GM18505 (cell line): Measurements from ENCODE around the gene EVX2.

Experiments
- ATAC-seq: cut with Tn5 transposase; IDR thresholded peaks from one replicate; pipeline ENCODE4 v1.9.1; 2021; ENCODE audit not compliant: unreplicated experiment
- POLR2A ChIP-seq: IDR thresholded peaks from 4 replicates; pipeline ENCODE4 v1.6.1; 2011; ENCODE audit warnings: borderline replicate concordance; ENCODE audit not compliant: insufficient read depth, insufficient read length; ENCODE audit errors: extremely low read depth

The EVX2 gene

DNA sequence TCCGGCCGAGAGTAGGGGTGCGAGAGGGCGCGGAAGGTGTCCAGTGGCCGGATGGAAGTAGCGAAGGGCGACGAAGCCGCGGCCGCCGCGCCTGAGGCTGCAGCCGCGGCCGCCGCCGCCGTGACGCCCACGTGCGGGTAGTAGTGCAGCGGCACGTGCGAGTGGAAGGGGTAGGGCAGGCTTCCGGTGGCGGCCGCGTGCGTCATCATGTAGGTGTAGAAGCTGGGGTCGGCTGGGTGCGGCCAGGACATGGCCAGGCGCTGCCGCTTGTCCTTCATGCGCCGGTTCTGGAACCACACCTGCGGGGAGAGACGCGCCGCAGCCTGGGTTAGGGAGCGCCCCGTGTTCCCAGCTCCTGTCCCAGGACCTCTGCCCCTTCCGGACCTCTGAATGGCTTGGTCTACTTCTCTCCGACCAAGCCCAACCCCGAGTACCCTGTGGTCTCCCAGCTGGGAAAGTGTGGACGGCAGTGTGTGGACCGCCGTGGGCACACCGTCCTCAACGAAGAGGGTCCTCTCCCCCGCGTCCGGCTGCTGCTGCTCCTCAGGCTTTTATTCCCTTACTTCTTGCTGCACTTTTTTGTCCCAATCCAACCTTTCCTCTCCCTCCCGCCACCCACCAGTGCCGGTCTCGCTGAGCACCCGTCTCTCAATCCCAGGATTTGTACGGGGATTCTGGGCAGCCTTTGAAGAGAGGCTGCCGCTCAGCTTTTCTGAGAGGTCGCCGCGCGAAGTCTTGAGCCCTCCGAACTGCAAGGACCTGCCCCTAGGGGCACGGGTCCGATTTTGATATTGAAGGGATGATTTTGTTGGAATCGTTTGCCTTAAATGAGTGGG, 3.0 kb downstream of the EVX2 start:
- TF ChIP-seq POLR2A, result no peak
- ATAC-seq, result no peak

DNA sequence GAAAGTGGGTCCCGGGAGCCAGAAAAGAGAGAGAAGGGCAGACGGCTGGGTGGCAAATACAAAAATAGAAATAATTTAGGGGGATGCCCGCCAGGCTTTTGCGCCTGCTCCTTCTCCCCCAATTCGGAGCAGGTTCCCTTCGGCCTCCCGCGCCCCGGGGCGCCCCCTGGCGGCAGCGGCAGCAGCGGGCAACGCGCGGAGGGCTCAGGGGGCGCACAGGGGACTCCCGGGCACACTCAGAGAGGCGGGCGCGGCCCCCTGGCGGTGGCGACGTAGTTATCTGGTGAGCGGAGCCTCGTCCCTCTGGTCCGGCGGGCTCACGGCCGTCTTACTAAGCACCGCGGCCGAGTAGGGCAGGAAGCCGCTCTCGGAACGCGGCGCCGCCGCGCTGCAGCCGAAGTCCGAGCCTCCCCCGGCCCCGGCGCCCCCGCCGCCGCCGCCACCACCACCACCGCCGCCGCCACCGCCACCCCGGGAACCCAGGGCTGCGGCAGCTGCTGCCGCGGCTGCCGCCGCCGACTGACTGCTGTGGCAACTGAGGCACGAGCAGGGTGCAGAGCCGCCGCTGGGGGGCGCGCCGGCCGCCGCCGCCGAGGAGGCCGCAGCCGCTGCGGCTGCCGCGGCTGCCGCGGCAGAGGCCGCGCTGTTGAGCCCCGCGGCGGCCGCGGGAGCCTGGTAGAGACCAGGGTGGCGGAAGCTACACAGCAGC, 3.8 kb downstream of the EVX2 start:
- no peak for TF ChIP-seq POLR2A

DNA sequence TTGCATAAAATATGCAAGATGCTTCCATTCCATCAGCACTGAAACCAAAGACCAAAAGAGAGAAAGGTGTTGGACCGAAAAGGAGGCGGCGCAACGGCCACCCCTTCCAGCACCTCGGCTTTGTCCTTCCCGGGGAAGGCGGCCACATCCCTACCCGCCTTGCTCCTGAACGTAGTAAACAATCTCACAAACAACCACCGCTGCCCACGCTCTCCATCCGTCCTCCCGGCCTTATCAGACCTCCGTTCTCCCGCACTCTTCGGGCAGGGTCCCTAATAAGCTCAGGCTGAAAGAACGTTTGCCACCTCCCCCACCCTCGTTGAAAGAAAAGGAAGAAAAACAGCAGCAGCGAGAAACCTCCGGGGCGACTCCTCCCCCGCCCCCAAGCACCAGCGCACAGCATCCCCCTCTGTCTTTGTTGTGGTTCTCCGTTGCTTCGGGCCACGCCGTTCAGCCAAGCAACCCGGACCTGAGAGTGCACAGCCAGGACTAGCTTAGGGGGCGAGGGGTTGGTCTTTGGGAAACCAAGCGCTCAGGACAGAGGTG, 4.4 kb downstream of the EVX2 start:
- TF ChIP-seq POLR2A, result no peak
- ATAC-seq, result no peak

More for the DNA sequence above, 3.8 kb downstream of the EVX2 start:
- no peak for ATAC-seq

DNA sequence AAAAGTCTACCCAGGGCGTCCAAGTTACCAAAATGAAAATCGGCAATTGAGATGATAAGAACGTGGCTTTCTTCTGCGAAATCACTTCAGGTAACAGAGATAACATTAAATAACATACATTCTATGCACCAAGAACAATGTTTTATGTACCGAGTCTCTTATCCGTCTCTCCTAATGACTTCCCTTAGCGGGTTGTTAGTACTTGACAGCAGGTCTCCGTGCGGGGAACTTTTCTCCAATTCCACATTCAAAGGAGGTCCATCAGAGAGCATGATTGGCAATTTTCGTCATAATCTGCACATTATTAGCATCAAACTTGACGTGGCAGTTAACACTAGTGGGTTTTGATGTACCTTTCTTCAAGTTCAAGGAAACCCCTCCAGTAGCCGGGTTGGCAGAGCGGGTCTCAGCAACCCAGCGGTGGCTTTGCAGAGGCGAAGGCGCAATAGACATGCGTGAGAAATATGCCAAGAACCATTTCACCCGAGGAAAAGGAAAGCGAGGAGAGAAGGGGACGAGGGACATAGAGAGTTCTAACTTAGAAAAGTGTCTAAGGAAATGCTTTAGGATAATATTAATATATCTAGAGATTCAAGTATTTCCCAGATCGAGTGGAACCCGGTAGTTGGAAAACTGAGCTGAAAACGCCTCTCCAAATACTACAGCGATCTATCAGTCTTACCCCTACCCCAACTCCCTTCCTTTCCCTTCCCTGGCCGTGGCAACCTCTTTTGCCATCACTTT, 5.0 kb downstream of the EVX2 start:
- ATAC-seq, result no peak
- TF ChIP-seq POLR2A, result no peak

DNA sequence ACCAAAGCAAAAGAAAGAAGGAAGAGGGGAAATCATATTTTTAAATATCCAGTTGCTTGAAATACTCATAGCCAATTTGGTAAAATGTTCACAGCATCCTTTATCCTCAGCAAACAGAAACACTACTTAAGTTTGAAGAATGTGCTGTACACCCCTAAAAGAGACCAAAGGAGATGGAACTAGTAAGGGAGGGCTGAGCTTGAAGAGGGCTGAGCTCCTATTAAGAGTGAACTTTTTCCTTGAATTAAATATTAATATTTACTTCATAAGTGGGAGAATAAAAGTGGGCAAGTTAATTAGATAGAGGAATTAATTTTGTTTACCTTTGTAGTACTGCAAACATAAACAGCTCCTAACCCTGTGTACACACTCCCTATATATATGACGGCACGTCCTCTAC, 7.0 kb downstream of the EVX2 start:
- no peak for TF ChIP-seq POLR2A
- no peak for ATAC-seq

DNA sequence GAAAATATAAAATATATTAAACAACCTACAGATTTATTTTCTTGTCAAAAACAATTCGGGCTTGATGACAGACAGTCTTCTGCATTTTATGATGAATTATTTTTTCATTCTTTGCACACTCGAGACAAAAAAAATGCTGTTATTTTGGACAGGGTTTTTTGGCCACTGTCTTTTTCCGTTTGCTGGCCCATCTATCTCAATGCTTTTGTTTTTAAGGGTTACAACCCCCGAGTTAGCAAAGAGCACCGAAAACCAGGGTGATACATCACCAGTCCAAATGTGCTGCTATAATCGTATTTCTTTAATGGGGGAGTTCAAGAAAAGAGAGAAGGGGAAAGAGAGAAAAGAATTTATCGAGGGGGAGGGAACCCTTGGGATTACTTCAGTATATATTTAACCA, 7.7 kb downstream of the EVX2 start:
- no peak for TF ChIP-seq POLR2A
- no peak for ATAC-seq

DNA sequence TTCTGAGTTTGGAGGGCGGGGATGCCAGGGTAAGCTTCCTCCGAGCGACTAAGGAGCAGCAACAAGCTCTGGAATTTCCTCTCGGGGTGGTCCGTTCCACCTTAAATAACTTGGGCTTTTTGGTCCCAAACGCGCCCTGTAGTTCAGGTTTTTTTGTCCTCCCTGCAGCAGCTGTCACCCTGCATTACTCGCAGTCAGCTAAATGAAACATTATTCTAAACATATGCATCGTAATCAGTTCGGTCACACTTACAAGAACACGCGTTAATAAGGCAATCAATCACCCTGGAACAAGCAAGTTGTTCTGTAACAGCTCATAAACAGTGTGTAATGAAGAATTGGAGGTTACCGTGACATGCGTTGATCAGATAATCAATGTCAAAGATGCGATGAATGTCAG, 8.3 kb downstream of the EVX2 start:
- TF ChIP-seq POLR2A, result no peak
- no peak for ATAC-seq

DNA sequence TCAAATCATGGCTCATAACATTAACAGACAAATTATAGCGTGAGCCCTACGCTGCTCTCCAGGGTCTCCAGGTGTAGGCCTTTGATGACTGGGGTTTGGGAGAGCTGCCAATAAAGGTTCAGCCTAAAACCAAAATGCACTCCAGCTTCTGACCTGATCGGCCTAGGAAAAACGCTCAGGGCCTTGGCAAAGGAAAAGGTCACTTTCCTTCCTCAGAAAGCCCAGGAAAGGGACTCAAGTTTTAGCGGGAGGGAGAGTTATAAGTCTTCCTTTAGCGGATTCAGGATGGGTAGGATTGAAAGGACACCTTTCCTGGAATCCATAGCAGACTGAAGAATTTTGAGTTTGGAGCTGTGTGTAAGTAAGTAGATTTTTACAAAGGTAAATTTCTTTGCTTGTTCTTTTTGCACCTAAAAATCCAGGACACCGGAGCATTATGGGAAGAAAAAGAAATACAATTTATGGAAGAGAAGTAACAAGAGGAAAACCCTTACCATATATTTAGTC, 8.8 kb downstream of the EVX2 start:
- no peak for ATAC-seq
- no peak for TF ChIP-seq POLR2A

DNA sequence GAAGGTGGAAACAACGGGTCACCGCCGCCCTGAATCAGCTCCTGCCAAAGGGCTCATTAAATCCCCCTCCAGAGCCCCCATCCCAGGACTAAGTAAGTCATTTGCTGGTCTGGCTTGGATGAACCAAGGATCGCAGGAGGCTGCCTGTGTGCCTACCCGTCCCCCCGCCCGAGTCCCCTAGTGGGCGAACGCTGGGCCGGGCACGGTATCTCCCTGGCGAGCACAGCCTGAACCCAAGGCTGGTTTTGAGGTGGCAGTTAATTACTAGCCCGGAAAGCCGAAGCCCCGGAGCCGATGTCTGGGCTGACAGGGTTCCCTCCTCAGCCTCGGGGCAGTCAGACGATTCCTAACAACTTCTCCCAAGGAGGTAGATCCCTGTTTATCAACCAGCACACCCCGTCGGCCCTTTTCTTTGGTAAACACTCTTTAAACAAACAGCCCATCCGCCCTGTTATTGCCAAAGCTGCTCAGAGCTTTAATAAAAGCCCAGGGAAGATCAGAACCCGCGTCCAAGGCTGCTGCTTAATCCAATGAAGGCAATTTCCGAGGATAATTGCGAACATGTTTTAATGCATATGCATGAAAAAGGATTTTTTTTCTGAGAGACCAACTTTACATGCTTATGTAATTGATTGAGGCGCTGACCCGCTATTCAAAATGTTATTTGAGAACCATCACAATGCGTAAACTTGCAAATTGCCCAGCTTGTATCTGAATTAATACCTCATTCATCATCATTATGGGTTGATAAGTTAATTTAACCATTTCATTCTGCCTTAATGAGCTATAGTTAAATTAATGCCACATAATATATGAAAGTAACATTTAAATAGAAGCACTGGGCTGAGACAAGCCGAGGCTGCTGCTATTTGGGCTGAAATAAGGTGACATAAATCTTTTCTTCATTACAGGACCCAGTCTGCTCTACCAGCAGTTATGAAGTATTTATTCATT, 10.5 kb downstream of the EVX2 start:
- no peak for ATAC-seq
- TF ChIP-seq POLR2A, result no peak

DNA sequence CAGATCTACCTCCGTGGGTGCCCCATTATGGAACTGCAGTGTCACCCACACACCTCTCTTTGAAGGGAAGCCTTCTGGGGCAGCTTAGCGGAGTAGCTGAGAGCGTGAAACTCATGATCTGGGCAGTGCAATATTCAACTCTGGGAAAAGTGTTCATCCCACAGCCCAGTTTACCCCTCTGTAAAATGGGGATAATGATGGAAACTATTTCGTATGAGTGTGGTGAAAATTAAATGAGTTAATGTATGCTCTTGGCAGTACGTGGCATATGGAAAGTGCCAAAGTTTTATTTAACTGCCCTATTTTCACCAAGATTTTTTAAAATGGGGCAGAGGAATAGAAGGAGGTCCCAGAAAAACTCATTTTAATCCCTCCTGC, 11.5 kb downstream of the EVX2 start:
- ATAC-seq, result no peak
- TF ChIP-seq POLR2A, result no peak

DNA sequence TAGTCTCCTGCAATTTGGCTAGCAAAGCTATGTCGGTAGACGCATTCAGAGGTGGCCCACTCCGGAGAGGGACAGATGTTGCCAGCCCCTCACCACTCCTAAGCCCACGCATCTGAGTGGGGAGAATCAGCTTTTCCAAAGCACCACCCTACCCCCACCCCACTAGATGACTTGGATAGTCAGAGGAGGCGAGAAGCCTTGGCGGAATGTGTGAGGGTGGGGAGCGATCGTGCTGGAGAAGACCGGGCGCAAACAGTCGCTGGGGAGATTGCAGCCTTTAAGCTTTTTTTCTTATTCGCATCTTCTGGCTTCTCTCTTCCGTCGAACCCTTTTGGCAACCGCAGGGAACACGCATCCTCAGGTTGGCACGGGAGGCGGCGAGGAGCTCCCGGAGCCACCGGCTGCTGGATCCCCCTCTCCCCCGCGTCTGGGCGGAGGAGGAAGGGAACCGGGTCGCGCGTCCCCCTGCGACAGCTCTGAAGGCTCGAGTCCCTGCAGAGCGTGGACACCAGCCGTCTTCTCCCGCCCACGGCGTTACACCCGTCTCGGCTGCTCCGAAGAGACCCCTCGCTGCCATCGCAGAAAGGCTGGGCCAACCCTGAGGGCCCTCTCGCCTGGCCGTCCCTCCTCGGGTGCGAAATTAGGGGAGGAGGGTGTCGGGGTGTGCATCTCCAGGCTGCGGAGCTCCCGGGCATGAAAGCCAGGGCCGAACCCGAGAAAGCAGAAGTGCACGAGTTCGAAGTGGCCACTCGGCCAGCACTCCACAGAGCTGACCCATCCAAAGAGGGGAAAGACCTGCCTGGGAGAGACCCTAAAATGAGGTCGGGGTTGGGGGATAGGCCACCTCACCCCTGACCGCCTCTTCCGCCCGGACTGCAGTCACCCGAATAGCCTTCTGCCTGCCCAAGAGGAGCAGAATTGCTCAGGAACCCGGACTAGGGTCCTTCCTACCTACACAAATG, 12.2 kb downstream of the EVX2 start:
- no peak for ATAC-seq
- TF ChIP-seq POLR2A, result no peak
